ENCODE measurements around the gene RNU1-2.
"Not testable (repeated sequence)": the region's sequence is repeated elsewhere in the genome, so short reads cannot be mapped to it uniquely, and the experiment has no call there.

RNU1-2 gene

GRCh38 chr1:16907870-16908758, 12.3 kb downstream of the RNU1-2 start:
- no peak overlapping the region for H4K12ac ChIP-seq (ENCODE audit: low read depth, low read length)
- DNase-seq: no peak

GRCh38 chr1:16911851-16912721, 16.3 kb downstream of the RNU1-2 start:
- H2BK12ac ChIP-seq (ENCODE audit: low read length); H2AFZ ChIP-seq (ENCODE audit: insufficient read depth, low read length, poor library complexity); H3K4me2 ChIP-seq (ENCODE audit: low read length); H3K14ac ChIP-seq (ENCODE audit: low read length); H3K18ac ChIP-seq (ENCODE audit: low read length); H2BK120ac ChIP-seq (ENCODE audit: insufficient read depth, low read length, poor library complexity); H2BK5ac ChIP-seq (ENCODE audit: low read depth, low read length, poor library complexity); H4K91ac ChIP-seq (ENCODE audit: low read depth, low read length); H3K27ac ChIP-seq (ENCODE audit: low read depth, low read length); H3K36me3 ChIP-seq (ENCODE audit: control insufficient read depth in 1 of 2, insufficient read depth in 2 of 2, low read length in 2 of 2); H3K4me3 ChIP-seq (ENCODE audit: low read depth, low read length); H3K9ac ChIP-seq (ENCODE audit: low read length); H3K79me2 ChIP-seq (ENCODE audit: control insufficient read depth, insufficient read depth, low read length, poor library complexity); H3K4ac ChIP-seq (ENCODE audit: low read depth, low read length); H3K4me1 ChIP-seq (ENCODE audit: control insufficient read depth in 1 of 2, insufficient read depth in 2 of 2, low read length in 2 of 2); H4K12ac ChIP-seq (ENCODE audit: low read depth, low read length); H3K23ac ChIP-seq (ENCODE audit: low read length); H4K8ac ChIP-seq (ENCODE audit: low read depth, low read length); H3K27me3 ChIP-seq (ENCODE audit: insufficient read depth, low read length); H3K79me1 ChIP-seq (ENCODE audit: low read length); H3K9me3 ChIP-seq (ENCODE audit: insufficient read depth, low read depth, low read length); H2AK5ac ChIP-seq (ENCODE audit: low read length): not testable (repeated sequence)
- no CpG with 5 or more reads among the region's 8 CpGs for WGBS (ENCODE audit: extremely low coverage, insufficient coverage, insufficient read length)
- peak; percentile 53 to 71 for DNase-seq

More at GRCh38 chr1:16907870-16908758, 12.3 kb downstream of the RNU1-2 start:
- H2AK5ac ChIP-seq (ENCODE audit: low read length): no peak overlapping the region
- no CpG with 5 or more reads among the region's 15 CpGs for WGBS (ENCODE audit: extremely low coverage, insufficient coverage, insufficient read length)
- no peak overlapping the region for H3K18ac ChIP-seq (ENCODE audit: low read length)
- H2AFZ ChIP-seq (ENCODE audit: insufficient read depth, low read length, poor library complexity): no peak overlapping the region
- no peak overlapping the region for H3K4ac ChIP-seq (ENCODE audit: low read depth, low read length)
- H2BK5ac ChIP-seq (ENCODE audit: low read depth, low read length, poor library complexity): no peak overlapping the region
- no peak overlapping the region for H3K4me3 ChIP-seq (ENCODE audit: low read depth, low read length)
- no peak overlapping the region for H4K8ac ChIP-seq (ENCODE audit: low read depth, low read length)
- no peak overlapping the region for H3K23ac ChIP-seq (ENCODE audit: low read length)
- peaks cover 0 to 4% of the 10 kb centered on the region in 2 experiments for H3K4me1 ChIP-seq (ENCODE audit: control insufficient read depth in 1 of 2, insufficient read depth in 2 of 2, low read length in 2 of 2)
- no peak overlapping the region for H2BK12ac ChIP-seq (ENCODE audit: low read length)
- peaks cover 2% of the 10 kb centered on the region for H3K79me2 ChIP-seq (ENCODE audit: control insufficient read depth, insufficient read depth, low read length, poor library complexity)
- no peak overlapping the region for H3K27ac ChIP-seq (ENCODE audit: low read depth, low read length)
- no peak overlapping the region for H3K14ac ChIP-seq (ENCODE audit: low read length)
- no peaks in the 10 kb centered on the region for H3K9me3 ChIP-seq (ENCODE audit: insufficient read depth, low read depth, low read length)
- H3K4me2 ChIP-seq (ENCODE audit: low read length): no peak overlapping the region
- no peaks in the 10 kb centered on the region for H3K27me3 ChIP-seq (ENCODE audit: insufficient read depth, low read length)
- no peak overlapping the region for H4K91ac ChIP-seq (ENCODE audit: low read depth, low read length)
- peaks cover 7% of the 10 kb centered on the region for H3K79me1 ChIP-seq (ENCODE audit: low read length)
- H3K9ac ChIP-seq (ENCODE audit: low read length): no peak overlapping the region
- no peak overlapping the region for H2BK120ac ChIP-seq (ENCODE audit: insufficient read depth, low read length, poor library complexity)
- H3K36me3 ChIP-seq (ENCODE audit: control insufficient read depth in 1 of 2, insufficient read depth in 2 of 2, low read length in 2 of 2): no peaks in the 10 kb centered on the region

GRCh38 chr1:16912742-16913141, 17.0 kb downstream of the RNU1-2 start:
- not testable (repeated sequence) for H3K14ac ChIP-seq (ENCODE audit: low read length); H4K91ac ChIP-seq (ENCODE audit: low read depth, low read length); H3K23ac ChIP-seq (ENCODE audit: low read length); H3K4ac ChIP-seq (ENCODE audit: low read depth, low read length); H3K4me2 ChIP-seq (ENCODE audit: low read length); H3K4me3 ChIP-seq (ENCODE audit: low read depth, low read length); H2AFZ ChIP-seq (ENCODE audit: insufficient read depth, low read length, poor library complexity); H3K79me1 ChIP-seq (ENCODE audit: low read length); H2BK5ac ChIP-seq (ENCODE audit: low read depth, low read length, poor library complexity); H3K18ac ChIP-seq (ENCODE audit: low read length); H3K9me3 ChIP-seq (ENCODE audit: insufficient read depth, low read depth, low read length); H4K8ac ChIP-seq (ENCODE audit: low read depth, low read length); H3K27ac ChIP-seq (ENCODE audit: low read depth, low read length); H2BK12ac ChIP-seq (ENCODE audit: low read length); H3K36me3 ChIP-seq (ENCODE audit: control insufficient read depth in 1 of 2, insufficient read depth in 2 of 2, low read length in 2 of 2); DNase-seq; H2AK5ac ChIP-seq (ENCODE audit: low read length); H3K4me1 ChIP-seq (ENCODE audit: control insufficient read depth in 1 of 2, insufficient read depth in 2 of 2, low read length in 2 of 2); H4K12ac ChIP-seq (ENCODE audit: low read depth, low read length); H2BK120ac ChIP-seq (ENCODE audit: insufficient read depth, low read length, poor library complexity); H3K79me2 ChIP-seq (ENCODE audit: control insufficient read depth, insufficient read depth, low read length, poor library complexity); H3K9ac ChIP-seq (ENCODE audit: low read length); H3K27me3 ChIP-seq (ENCODE audit: insufficient read depth, low read length)
- no CpG with 5 or more reads among the region's 8 CpGs for WGBS (ENCODE audit: extremely low coverage, insufficient coverage, insufficient read length)

DNA sequence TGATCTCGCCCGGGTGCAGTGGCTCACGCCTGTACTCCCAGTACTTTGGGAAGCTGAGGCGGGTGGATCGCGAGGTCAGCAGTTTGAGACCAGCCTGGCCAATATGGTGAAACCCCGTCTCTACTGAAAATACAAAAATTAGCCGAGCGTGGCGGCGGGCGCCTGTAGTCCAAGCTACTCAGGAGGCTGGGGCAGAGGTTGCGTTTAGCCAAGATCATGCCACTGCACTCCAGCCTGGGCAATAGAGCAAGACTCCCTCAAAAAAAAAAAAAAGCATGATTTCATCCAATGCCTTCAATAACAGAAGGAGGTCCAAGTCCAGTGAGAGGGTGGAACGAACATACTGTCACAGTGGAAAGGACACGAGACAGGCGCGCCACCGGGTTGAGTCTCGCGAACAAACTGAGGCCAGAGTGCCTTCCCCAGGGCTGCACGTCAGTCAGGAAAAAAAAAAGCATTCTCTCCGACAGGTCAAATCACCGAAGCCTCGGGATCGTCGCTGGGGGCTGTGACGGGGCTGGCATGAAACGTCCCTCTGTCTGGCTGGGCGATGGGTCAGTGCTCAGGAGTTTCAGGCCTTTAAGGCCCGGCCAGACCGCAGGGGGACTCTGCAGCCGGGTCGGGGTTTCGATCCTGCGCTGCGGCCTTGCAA, 17.5 kb downstream of the RNU1-2 start:
- H3K27me3 ChIP-seq (ENCODE audit: insufficient read depth, low read length): no peaks in the 10 kb centered on the region
- H3K36me3 ChIP-seq (ENCODE audit: control insufficient read depth in 1 of 2, insufficient read depth in 2 of 2, low read length in 2 of 2): no peaks in the 10 kb centered on the region
- peak overlapping the region; percentile 65 for H3K4me3 ChIP-seq (ENCODE audit: low read depth, low read length)
- peak overlapping the region; percentile 37 for H3K9ac ChIP-seq (ENCODE audit: low read length)
- H3K4me1 ChIP-seq (ENCODE audit: control insufficient read depth in 1 of 2, insufficient read depth in 2 of 2, low read length in 2 of 2): peaks cover 0 to 3% of the 10 kb centered on the region in 2 experiments
- H3K23ac ChIP-seq (ENCODE audit: low read length): no peak overlapping the region
- H3K79me1 ChIP-seq (ENCODE audit: low read length): peaks cover 8% of the 10 kb centered on the region
- H4K12ac ChIP-seq (ENCODE audit: low read depth, low read length): peak overlapping the region; percentile 79
- H3K9me3 ChIP-seq (ENCODE audit: insufficient read depth, low read depth, low read length): no peaks in the 10 kb centered on the region
- H2BK12ac ChIP-seq (ENCODE audit: low read length): no peak overlapping the region
- H3K4me2 ChIP-seq (ENCODE audit: low read length): peak overlapping the region; percentile 69
- H2AFZ ChIP-seq (ENCODE audit: insufficient read depth, low read length, poor library complexity): peak overlapping the region; percentile 65
- H2BK120ac ChIP-seq (ENCODE audit: insufficient read depth, low read length, poor library complexity): peak overlapping the region; percentile 29
- peaks cover 6% of the 10 kb centered on the region for H3K79me2 ChIP-seq (ENCODE audit: control insufficient read depth, insufficient read depth, low read length, poor library complexity)
- H4K91ac ChIP-seq (ENCODE audit: low read depth, low read length): peak overlapping the region; percentile 45
- peak overlapping the region; percentile 73 for H4K8ac ChIP-seq (ENCODE audit: low read depth, low read length)
- H3K27ac ChIP-seq (ENCODE audit: low read depth, low read length): no peak overlapping the region
- no CpG with 5 or more reads among the region's 36 CpGs for WGBS (ENCODE audit: extremely low coverage, insufficient coverage, insufficient read length)
- peak overlapping the region; percentile 15 for H3K14ac ChIP-seq (ENCODE audit: low read length)
- DNase-seq: no peak
- H2BK5ac ChIP-seq (ENCODE audit: low read depth, low read length, poor library complexity): no peak overlapping the region
- H3K4ac ChIP-seq (ENCODE audit: low read depth, low read length): no peak overlapping the region
- peak overlapping the region; percentile 51 for H3K18ac ChIP-seq (ENCODE audit: low read length)
- H2AK5ac ChIP-seq (ENCODE audit: low read length): no peak overlapping the region
